K562 (cell line): Measurements from ENCODE around the gene NXPH4. TPM values are rescaled to one million over a fixed set of nuclear protein-coding genes. Genes with fewer than 3 reads are reported as not detected.

Source experiments
- ATAC-seq: fragments of 200-7000 bp; cut with Tn5 transposase; 3 replicates; pipeline ENCODE4 v1.9.1; 2020; ENCODE audit warnings: moderate library complexity
- BruUV-seq: library from RNA; stranded (reverse); fragments of 400-500 nt; replicated peaks from 2 replicates; lab custom pipeline; 2021; lab: Mats Ljungman, UMichigan
- CTCF ChIA-PET: fragments of 300-600 bp; formaldehyde crosslinking; extraction: SDS; loops from one replicate; lab custom pipeline; 2021; ENCODE audit warnings: low intra/inter-chr PET ratio; lab: Yijun Ruan, JAX
- POLR2A ChIA-PET: fragments of 300-600, 350-650 bp; sonication (Branson Sonifier 250); formaldehyde crosslinking; extraction: SDS; loops from one replicate; lab custom pipeline; 2021; ENCODE audit warnings: antibody characterized with exemption, inconsistent platforms; lab: Yijun Ruan, JAX
- DNase-seq, 4 experiments: peaks; one replicate each; pipeline versions ENCODE4 v3.0.0 to v3.0.0-alpha.2; 2011 to 2018; ENCODE audit warnings: low spot score in 3 of 4, mixed read lengths in 3 of 4; ENCODE audit errors: extremely low read depth in 1 of 4
- FAIRE-seq: peaks from 2 replicates; lab custom pipeline; 2011; peaks lifted over from hg19 to GRCh38; lab: Jason Lieb, UNC
- H2AFZ ChIP-seq: 2 replicates; pipeline ENCODE4 v1.6.0; 2011; ENCODE audit warnings: low read depth, low read length, control low read depth, inconsistent platforms
- H3K27ac ChIP-seq: fragments of 200-600 bp; 3 replicates; pipeline ENCODE4 v1.8.0; 2011; ENCODE audit warnings: low read depth, mild to moderate bottlenecking, control low read depth, inconsistent platforms, low read length, moderate library complexity, mixed read lengths; ENCODE audit errors: extremely low read depth
- H3K27me3 ChIP-seq, 2 experiments: fragments of 300-600 bp in 1 of 2; 2 replicates in 1 of 2; 3 replicates in 1 of 2; pipeline versions ENCODE4 v1.6.0 to v1.8.0; 2011; ENCODE audit warnings: inconsistent platforms in 2 of 2, low read length in 2 of 2, mild to moderate bottlenecking in 1 of 2, mixed read lengths in 1 of 2, moderate library complexity in 1 of 2; ENCODE audit not compliant: control insufficient read depth in 2 of 2, insufficient read depth in 2 of 2
- H3K36me3 ChIP-seq: fragments of 300-600 bp; 3 replicates; pipeline ENCODE4 v1.8.0; 2011; ENCODE audit warnings: mild to moderate bottlenecking, low read length, inconsistent platforms; ENCODE audit not compliant: control insufficient read depth, insufficient read depth
- H3K4me1 ChIP-seq, 2 experiments: fragments of 200-600 bp in 1 of 2; replicated peaks in 1 of 2; 2 replicates in 1 of 2; 3 replicates in 1 of 2; pipeline versions ENCODE4 v1.5.1 to v1.8.0; 2011; ENCODE audit warnings: inconsistent platforms in 2 of 2, low read length in 2 of 2, mild to moderate bottlenecking in 1 of 2, mixed read lengths in 1 of 2, moderate library complexity in 1 of 2; ENCODE audit not compliant: control insufficient read depth in 2 of 2, insufficient read depth in 2 of 2
- H3K4me2 ChIP-seq: 2 replicates; pipeline ENCODE4 v1.6.1; 2011; ENCODE audit warnings: low read length, control low read depth, inconsistent platforms, mixed read lengths; ENCODE audit not compliant: insufficient read depth
- H3K4me3 ChIP-seq: fragments of 200-600 bp; sonication (generic), shearing (Covaris generic); 2 replicates; pipeline ENCODE4 v1.5.1; 2016; ENCODE audit warnings: control low read depth, inconsistent platforms
- H3K79me2 ChIP-seq: fragments of 200-600 bp; 3 replicates; pipeline ENCODE4 v1.8.0; 2011; ENCODE audit warnings: low read length, inconsistent platforms; ENCODE audit not compliant: control insufficient read depth, insufficient read depth
- H3K9ac ChIP-seq, 2 experiments: 2 replicates each; pipeline versions ENCODE4 v1.6.0 to v1.6.1; 2011; ENCODE audit warnings: low read depth in 2 of 2, low read length in 2 of 2, control low read depth in 1 of 2, inconsistent platforms in 1 of 2, mild to moderate bottlenecking in 1 of 2, mixed read lengths in 1 of 2; ENCODE audit not compliant: insufficient read depth in 1 of 2
- H3K9me1 ChIP-seq: one replicate; pipeline ENCODE4 v1.6.0; 2011; ENCODE audit warnings: inconsistent platforms, mild to moderate bottlenecking, low read length, moderate library complexity; ENCODE audit not compliant: control insufficient read depth, insufficient read depth
- H3K9me3 ChIP-seq: replicated peaks from 2 replicates; pipeline ENCODE4 v1.5.1; 2011; ENCODE audit warnings: low read depth, low read length, inconsistent platforms; ENCODE audit not compliant: control insufficient read depth, insufficient read depth
- H4K20me1 ChIP-seq: replicated peaks from 2 replicates; pipeline ENCODE4 v1.6.1; 2011; ENCODE audit warnings: low read length, inconsistent platforms, mixed read lengths; ENCODE audit not compliant: control insufficient read depth, insufficient read depth
- NCOA6 ChIP-seq: fragments of 450-650 bp; IDR thresholded peaks from 2 replicates; pipeline ENCODE4 v1.6.1; 2017; ENCODE audit warnings: mild to moderate bottlenecking
- PATZ1 ChIP-seq: fragments of 250-450 bp; sonication (Bioruptor Pico); IDR thresholded peaks from 2 replicates; pipeline ENCODE4 v1.5.0; 2020; ENCODE audit warnings: mild to moderate bottlenecking, borderline replicate concordance
- PPARD ChIP-seq: fragments of 250-450 bp; sonication (Bioruptor Pico); IDR thresholded peaks from 2 replicates; pipeline ENCODE4 v1.8.0; 2022; ENCODE audit warnings: inconsistent platforms, mild to moderate bottlenecking, moderate library complexity
- ZNF780A ChIP-seq: fragments of 250-450 bp; sonication (Bioruptor Pico); IDR thresholded peaks from 2 replicates; pipeline ENCODE4 v1.5.0; 2021; ENCODE audit warnings: mild to moderate bottlenecking
- WGBS: fragments of 100-300 bp; shearing (Covaris generic); methylation state at CpG from one replicate; pipeline ENCODE4 v1.1.6; 2016; ENCODE audit warnings: low coverage, mixed read lengths; ENCODE audit not compliant: insufficient coverage; ENCODE audit errors: missing lambda C conversion rate; 5-methylcytosine and 5-hydroxymethylcytosine counted together
- in situ Hi-C: fragments of 300-500 bp; cut with MboI; formaldehyde crosslinking; loops from 4 replicates; pipeline ENCODE4 v1.15.0; 2018; ENCODE audit warnings: inconsistent platforms, mixed read lengths
- intact Hi-C: fragments of 100-400 bp; cut with micrococcal nuclease; formaldehyde crosslinking; loops from 2 replicates; pipeline ENCODE4 v1.14.2; 2022
- polyA plus RNA-seq, 8 experiments: library from polyadenylated mRNA; depleted of rRNA in 4 of 8; stranded (reverse) in 5 of 8; unstranded in 3 of 8; fragments of >200 nt; fragmentation: Nextera tagmentation in 2 of 8; fragmentation: Illumina TruSeq in 1 of 8; extraction: Ambion mirVana in 2 of 8; extraction: Trizol in 1 of 8; gene quantifications; 2 replicates each; pipeline versions ENCODE4 v1.2.1 to v1.2.3, GENCODE V29; 2011 to 2014; ENCODE audit warnings: inconsistent platforms in 1 of 8, missing spikeins in 1 of 8
- total RNA-seq, 7 experiments: library from RNA; depleted of rRNA in 6 of 7; stranded (reverse); fragments of >200 nt in 6 of 7; fragmentation: Illumina TruSeq in 2 of 7; extraction: Trizol in 2 of 7; gene quantifications; 2 replicates each; pipeline versions ENCODE4 v1.2.1 to v1.2.3, GENCODE V29; 2011 to 2021; ENCODE audit warnings: low replicate concordance in 1 of 7

NXPH4 gene
- total and polyA plus RNA-seq, 9 of the 15 experiments (the other 6 are each of a cell fraction or from before 2014, with no cell fraction given) = 0.49 to 2.7 (median 1.1) TPM; not detected in 4

- H2AFZ ChIP-seq = no peak overlapping the region
- ChIA-PET POLR2A (interaction anchor here (0.6 to 1.0 kb wide), 3 partner anchors 9 to 408 kb away, joined by 3 to 4 read pairs (median 3); partner anchors contain the start of gene B4GALNT1), CTCF (no interaction called here)
- H3K9me3 ChIP-seq = no peaks in the 10 kb centered on the region
- peaks cover 31 to 56% of the 10 kb centered on the region in 2 experiments for H3K4me1 ChIP-seq
- no peak overlapping the region for H3K9ac ChIP-seq
- no peak overlapping the region for H3K4me2 ChIP-seq
- no peaks in the 10 kb centered on the region; the same call in 1 of the 2 replicates for H4K20me1 ChIP-seq
- DNase-seq (no peak), ATAC-seq (no peak), FAIRE-seq (no peak)
- H3K27ac ChIP-seq = no peak overlapping the region
- peaks cover 14 to 23% of the 10 kb centered on the region in 2 experiments; a peak in 4 of 5 replicates for H3K27me3 ChIP-seq
- in situ Hi-C loops = no loop called here
- no TSS peak for BruUV-seq
- intact Hi-C loops = no loop called here
- H3K36me3 ChIP-seq = no peaks in the 10 kb centered on the region
- H3K9me1 ChIP-seq = no peaks in the 10 kb centered on the region
- TF ChIP-seq NCOA6 (no peak), ZNF780A (CRISPR knock-in tag) (no peak), PPARD (CRISPR knock-in tag) (no peak), PATZ1 (CRISPR knock-in tag) (no peak)
- no peak overlapping the region for H3K4me3 ChIP-seq
- H3K79me2 ChIP-seq = peaks cover 3% of the 10 kb centered on the region; the same call in 2 of the 3 replicates
- 79% methylated on average over 27 of the region's 30 CpGs for WGBS
Observed at GRCh38 chr12:57224278-57224972, 7.8 kb downstream of the NXPH4 start.
